DOHH2 (cell line): ENCODE results near the gene ANKRD2.

Source experiments
- H3F3A ChIP-seq: fragments of 200-600 bp; sonication (generic), shearing (Covaris generic); 2 replicates; pipeline ENCODE4 v1.6.0; 2016; ENCODE audit warnings: antibody characterized with exemption, mild to moderate bottlenecking; ENCODE audit not compliant: control insufficient read depth, insufficient read depth
- H3K27ac ChIP-seq: fragments of 200-600 bp; sonication (generic); 2 replicates; pipeline ENCODE4 v1.5.1; 2014; ENCODE audit warnings: low read depth, mild to moderate bottlenecking, low read length, moderate library complexity
- H3K27me3 ChIP-seq: fragments of 200-600 bp; sonication (generic); 2 replicates; pipeline ENCODE4 v1.6.1; 2014; ENCODE audit warnings: mild to moderate bottlenecking, low read length, mixed read lengths; ENCODE audit not compliant: control insufficient read depth
- H3K36me3 ChIP-seq: fragments of 200-600 bp; sonication (generic); 2 replicates; pipeline ENCODE4 v1.6.1; 2014; ENCODE audit warnings: mild to moderate bottlenecking, low read length, moderate library complexity, mixed read lengths; ENCODE audit not compliant: control insufficient read depth
- H3K4me1 ChIP-seq: fragments of 200-600 bp; sonication (generic); 2 replicates; pipeline ENCODE4 v1.6.1; 2014; ENCODE audit warnings: mild to moderate bottlenecking, low read length, mixed read lengths; ENCODE audit not compliant: control insufficient read depth
- H3K4me2 ChIP-seq: fragments of 200-600 bp; sonication (generic); 2 replicates; pipeline ENCODE4 v1.6.0; 2014; ENCODE audit warnings: mild to moderate bottlenecking, low read length, moderate library complexity
- H3K4me3 ChIP-seq: fragments of 200-600 bp; sonication (generic); 2 replicates; pipeline ENCODE4 v1.5.1; 2014; ENCODE audit warnings: mild to moderate bottlenecking, low read length, mixed read lengths
- H3K79me2 ChIP-seq: fragments of 200-600 bp; sonication (generic); 2 replicates; pipeline ENCODE4 v1.6.1; 2014; ENCODE audit warnings: mild to moderate bottlenecking, low read length, mixed read lengths; ENCODE audit not compliant: control insufficient read depth
- H3K9me2 ChIP-seq: fragments of 200-600 bp; sonication (generic); replicated peaks from 2 replicates; pipeline ENCODE4 v1.6.1; 2014; ENCODE audit warnings: mild to moderate bottlenecking, low read length, mixed read lengths; ENCODE audit not compliant: control insufficient read depth
- H3K9me3 ChIP-seq: fragments of 200-600 bp; sonication (generic); 2 replicates; pipeline ENCODE4 v1.6.1; 2014; ENCODE audit warnings: antibody characterized with exemption, low read length, mixed read lengths; ENCODE audit not compliant: control insufficient read depth, insufficient read depth
- H4K20me1 ChIP-seq: fragments of 200-600 bp; sonication (generic); 2 replicates; pipeline ENCODE4 v1.6.0; 2014; ENCODE audit warnings: low read depth, mild to moderate bottlenecking, antibody characterized with exemption, low read length, moderate library complexity; ENCODE audit not compliant: control insufficient read depth, insufficient read depth
- CTCF ChIP-seq: fragments of 200-600 bp; sonication (generic); IDR thresholded peaks from one replicate; pipeline ENCODE4 v1.5.1; 2014; ENCODE audit warnings: antibody characterized with exemption, mild to moderate bottlenecking, low read depth, low read length; ENCODE audit not compliant: poor library complexity, severe bottlenecking
- EZH2phosphoT487 ChIP-seq: fragments of 200-600 bp; sonication (generic); IDR thresholded peaks from 2 replicates; pipeline ENCODE4 v1.6.1; 2017; ENCODE audit warnings: borderline replicate concordance, mild to moderate bottlenecking, antibody characterized with exemption, low read length, moderate library complexity, mixed read lengths

ANKRD2 gene

GRCh38 chr10:97537186-97537869 is 35.3 kb upstream of the ANKRD2 start:
- H3F3A ChIP-seq, result no peaks in the 10 kb centered on the region
- H4K20me1 ChIP-seq, result 0 out of 2 replicates have a peak, but pooled peaks cover 3% of the 10 kb centered on the region
- H3K27me3 ChIP-seq, result peaks cover 2% of the 10 kb centered on the region; the same call in 1 of the 2 replicates
- H3K79me2 ChIP-seq, result no peaks in the 10 kb centered on the region
- no peak overlapping the region for H3K4me3 ChIP-seq
- TF ChIP-seq EZH2phosphoT487 (no peak), CTCF (no peak)
- no peak overlapping the region for H3K27ac ChIP-seq
- no peaks in the 10 kb centered on the region for H3K9me3 ChIP-seq
- no peaks in the 10 kb centered on the region for H3K9me2 ChIP-seq
- H3K36me3 ChIP-seq, result no peaks in the 10 kb centered on the region
- no peak overlapping the region for H3K4me2 ChIP-seq
- H3K4me1 ChIP-seq, result no peaks in the 10 kb centered on the region

GRCh38 chr10:97538411-97538810 is 34.2 kb upstream of the ANKRD2 start:
- Histone ChIP-seq H3K27me3 (peaks cover 12% of the 10 kb centered on the region), H3K4me1 (no peaks in the 10 kb centered on the region), H3K27ac (no peak overlapping the region)

GRCh38 chr10:97538839-97539238 is 33.7 kb upstream of the ANKRD2 start:
- Histone ChIP-seq H3K4me1 (no peaks in the 10 kb centered on the region), H3F3A (no peaks in the 10 kb centered on the region), H3K4me2 (no peak overlapping the region), H3K9me3 (no peaks in the 10 kb centered on the region), H3K27ac (no peak overlapping the region), H3K27me3 (peaks cover 13% of the 10 kb centered on the region), H3K9me2 (no peaks in the 10 kb centered on the region), H3K4me3 (no peak overlapping the region), H3K36me3 (no peaks in the 10 kb centered on the region), H4K20me1 (0 out of 2 replicates have a peak, but pooled peaks cover 3% of the 10 kb centered on the region), H3K79me2 (no peaks in the 10 kb centered on the region)
- TF ChIP-seq EZH2phosphoT487 (no peak), CTCF (no peak)

More at GRCh38 chr10:97538411-97538810, 34.2 kb upstream of the ANKRD2 start:
- TF ChIP-seq CTCF, result no peak
- TF ChIP-seq EZH2phosphoT487, result no peak
- H3F3A ChIP-seq, result no peaks in the 10 kb centered on the region
- H3K36me3 ChIP-seq, result no peaks in the 10 kb centered on the region
- no peak overlapping the region for H3K4me3 ChIP-seq
- H3K9me2 ChIP-seq, result no peaks in the 10 kb centered on the region
- no peaks in the 10 kb centered on the region for H3K9me3 ChIP-seq
- H3K79me2 ChIP-seq, result no peaks in the 10 kb centered on the region
- no peak overlapping the region for H3K4me2 ChIP-seq
- H4K20me1 ChIP-seq, result 0 out of 2 replicates have a peak, but pooled peaks cover 3% of the 10 kb centered on the region
